Activated naive CD4-positive, alpha-beta T cell treated with anti-CD3 and anti-CD28 coated beads, Interleukin-2, amount 50 U/mL, for 16 hours (primary cell): ENCODE results near the gene JARID2.

Experiments used
- DNase-seq: peaks from one replicate; pipeline ENCODE4 v3.0.0-alpha.2; 2020

Gene JARID2

GRCh38 chr6:15427331-15428070 lies 181.6 kb downstream of the JARID2 start:
- DNase-seq = no peak

- no peak for DNase-seq
These were observed 183.6 kb downstream of the JARID2 start for GRCh38 chr6:15429141-15430110.

- DNase-seq = no peak
These were observed 184.3 kb downstream of the JARID2 start for GRCh38 chr6:15430186-15430585.

- no peak for DNase-seq
These were observed 185.1 kb downstream of the JARID2 start for GRCh38 chr6:15430931-15431405.

- DNase-seq = no peak
These were observed 186.1 kb downstream of the JARID2 start for GRCh38 chr6:15431762-15432483.

- DNase-seq = no peak
These were observed 187.6 kb downstream of the JARID2 start for GRCh38 chr6:15433511-15433861.

- DNase-seq = no peak
These were observed 188.4 kb downstream of the JARID2 start for GRCh38 chr6:15434263-15434662.

GRCh38 chr6:15434823-15435380 lies 189.0 kb downstream of the JARID2 start:
- no peak for DNase-seq

- DNase-seq = no peak
These were observed 189.6 kb downstream of the JARID2 start for GRCh38 chr6:15435468-15435867.

- no peak for DNase-seq
These were observed 190.6 kb downstream of the JARID2 start for GRCh38 chr6:15436451-15436850.

GRCh38 chr6:15437090-15437635 lies 191.3 kb downstream of the JARID2 start:
- no peak for DNase-seq

GRCh38 chr6:15439410-15440025 lies 193.6 kb downstream of the JARID2 start:
- no peak for DNase-seq

- no peak for DNase-seq
These were observed 194.2 kb downstream of the JARID2 start for GRCh38 chr6:15440040-15440439.

- no peak for DNase-seq
These were observed 195.5 kb downstream of the JARID2 start for GRCh38 chr6:15441215-15441868.

- DNase-seq = no peak
These were observed 196.1 kb downstream of the JARID2 start for GRCh38 chr6:15441981-15442380.

- no peak for DNase-seq
These were observed 196.6 kb downstream of the JARID2 start for GRCh38 chr6:15442467-15442866.

- DNase-seq = no peak
These were observed 197.4 kb downstream of the JARID2 start for GRCh38 chr6:15443119-15443830.

GRCh38 chr6:15444081-15444731 lies 198.3 kb downstream of the JARID2 start:
- no peak for DNase-seq

- no peak for DNase-seq
These were observed 199.0 kb downstream of the JARID2 start for GRCh38 chr6:15444881-15445280.

GRCh38 chr6:15447546-15448267 lies 201.8 kb downstream of the JARID2 start:
- no peak for DNase-seq
